SK-N-DZ (cell line): Measurements from ENCODE around the gene TSPAN12.
"Not testable (repeated sequence)": the region's sequence is repeated elsewhere in the genome, so short reads cannot be mapped to it uniquely, and the experiment has no call there.

Experiments used
- DNase-seq: peaks from one replicate; pipeline ENCODE4 v3.0.0-alpha.2; 2015; ENCODE audit warnings: low spot score

The TSPAN12 gene

DNA sequence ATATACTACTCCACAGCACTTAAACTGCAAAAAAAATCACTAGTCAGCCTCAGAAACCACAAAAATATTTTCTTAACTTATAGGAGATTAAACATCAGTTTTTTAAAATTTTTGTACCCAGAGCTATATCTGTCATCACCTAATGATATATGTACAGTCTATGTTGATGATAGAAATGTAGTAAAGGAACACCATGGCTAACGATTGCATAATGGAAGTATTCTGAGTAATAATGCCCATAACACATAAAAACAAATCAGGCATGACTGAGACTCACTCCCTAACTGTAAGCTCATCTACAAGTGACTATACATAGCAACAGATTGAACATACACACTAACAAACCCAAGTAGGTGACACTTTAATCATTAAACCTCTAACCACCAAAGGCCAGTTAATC, 51.3 kb downstream of the TSPAN12 start:
- DNase-seq: no peak

GRCh38 chr7:120805636-120806388, 52.1 kb downstream of the TSPAN12 start:
- peak; percentile 75 for DNase-seq

- no peak for DNase-seq
Observed at GRCh38 chr7:120802751-120803150, 55.2 kb downstream of the TSPAN12 start.

GRCh38 chr7:120799813-120800475, 58.0 kb downstream of the TSPAN12 start:
- DNase-seq: no peak

DNA sequence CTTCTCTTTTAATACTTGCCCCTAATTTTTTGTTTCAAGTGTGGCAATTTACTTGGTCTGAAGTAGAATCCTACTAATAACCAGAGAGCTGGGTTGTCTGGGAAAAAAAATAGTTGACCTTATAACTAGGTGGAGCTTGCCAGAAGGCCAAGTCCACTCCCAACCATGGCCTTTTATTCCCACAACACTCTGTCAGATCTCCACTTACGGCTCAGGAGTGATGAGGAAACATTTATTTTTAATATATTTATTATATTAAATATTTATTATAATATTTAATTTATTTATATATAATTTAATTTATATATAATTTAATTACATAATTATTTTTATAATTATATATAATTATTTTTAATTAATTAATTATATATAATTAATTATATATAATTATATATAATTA, 58.8 kb downstream of the TSPAN12 start:
- no peak for DNase-seq

DNA sequence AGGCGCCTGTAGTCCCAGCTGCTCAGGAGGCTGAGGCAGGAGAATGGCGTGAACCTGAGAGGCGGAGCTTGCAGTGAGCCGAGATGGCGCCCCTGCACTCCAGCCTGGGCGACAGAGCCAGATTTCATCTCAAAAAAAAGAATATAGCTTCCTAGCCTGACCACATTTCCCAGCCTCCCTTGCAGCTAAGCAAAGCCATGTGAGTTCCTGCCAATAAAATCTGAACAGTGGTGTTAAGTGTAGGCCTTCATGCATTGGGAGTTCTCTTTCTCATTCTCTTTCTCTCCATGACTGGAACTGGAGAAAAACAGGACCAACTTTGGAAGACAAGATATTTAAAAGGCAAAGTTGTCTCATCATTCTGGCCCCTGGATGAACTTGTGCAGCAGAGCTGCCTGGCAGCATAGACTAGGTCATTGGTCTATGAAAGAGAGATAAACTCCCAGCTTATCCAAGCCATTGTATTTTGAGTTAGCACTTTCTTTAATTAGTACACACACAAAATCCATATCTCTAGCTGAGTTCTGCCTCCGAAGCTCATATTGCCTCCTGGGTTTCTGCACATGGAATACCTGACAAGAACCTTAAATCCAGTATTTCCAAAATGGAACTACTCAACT, 60.8 kb downstream of the TSPAN12 start:
- DNase-seq: no peak

DNA sequence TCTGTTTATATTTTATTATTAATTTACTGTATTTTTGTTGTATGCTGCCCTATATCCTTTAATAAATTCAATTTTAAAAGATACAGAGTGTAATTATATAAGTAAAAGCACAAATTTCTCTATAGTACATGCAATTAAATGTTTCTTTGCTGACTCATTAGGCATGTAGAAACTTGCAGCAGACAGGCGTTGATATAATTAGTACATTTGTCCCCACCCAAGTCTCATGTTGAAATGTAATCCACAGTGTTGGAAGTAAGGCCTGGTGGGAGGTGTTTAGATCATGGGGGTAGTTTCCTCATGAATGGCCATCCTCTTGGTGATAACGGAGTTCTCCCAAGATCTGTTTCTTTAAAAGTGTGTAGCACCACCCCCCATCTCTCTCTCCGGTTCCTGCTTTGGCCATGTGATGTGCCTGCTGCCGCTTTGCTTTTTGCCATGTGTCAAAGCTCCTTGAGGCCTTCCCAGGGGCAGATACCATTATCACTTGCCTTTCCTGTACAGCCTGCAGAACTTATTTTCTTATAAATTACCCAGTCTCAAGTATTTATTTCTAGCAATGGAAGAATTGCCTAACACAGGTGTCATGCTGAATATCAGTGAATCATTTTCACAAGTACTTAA, 63.7 kb downstream of the TSPAN12 start:
- no peak for DNase-seq

DNA sequence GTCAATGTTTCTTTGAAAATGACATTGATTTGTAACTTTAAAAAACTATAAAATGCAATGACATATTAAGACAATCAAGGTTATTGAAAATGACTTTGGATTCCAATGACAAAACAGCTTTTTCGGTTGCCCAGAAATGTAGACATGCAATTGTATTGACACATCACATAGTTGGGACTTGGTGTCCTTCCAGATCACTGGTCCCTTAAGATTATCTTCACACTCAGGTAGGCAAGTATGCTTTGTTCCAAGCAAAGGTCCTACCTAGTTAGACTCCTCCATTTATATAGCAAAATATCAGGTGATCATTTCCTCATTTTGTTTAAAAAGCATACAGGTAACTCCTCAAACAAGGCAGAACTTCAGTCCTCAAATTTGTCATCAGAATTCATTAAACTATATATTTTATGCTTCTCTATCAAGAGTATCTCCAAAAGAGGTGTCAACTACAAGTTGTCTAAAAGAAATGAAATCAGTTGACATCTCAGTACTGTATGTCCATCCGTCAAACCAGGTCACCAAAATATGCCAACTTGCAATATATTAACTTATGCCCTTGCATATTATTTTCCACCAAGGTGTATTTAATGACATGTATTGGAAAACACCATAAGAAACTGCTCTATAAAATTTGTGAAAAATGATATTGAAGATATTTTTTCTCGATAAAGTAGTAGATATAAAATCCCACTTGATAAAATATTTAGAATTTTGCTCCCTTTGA, 64.6 kb downstream of the TSPAN12 start:
- DNase-seq: no peak

DNA sequence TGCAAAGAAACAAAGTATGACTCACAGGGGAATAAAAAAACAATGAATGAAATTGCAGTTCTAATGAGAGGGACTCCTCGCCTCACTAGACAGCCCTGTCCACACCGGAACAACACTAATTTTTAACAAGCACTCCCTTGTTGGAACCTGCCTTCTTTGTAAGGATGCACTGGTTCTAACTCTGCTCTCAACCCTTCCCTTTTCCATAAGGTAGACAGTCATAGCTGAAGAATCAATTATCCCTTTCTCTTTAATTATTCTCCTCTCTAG, 65.1 kb downstream of the TSPAN12 start:
- no peak for DNase-seq

DNA sequence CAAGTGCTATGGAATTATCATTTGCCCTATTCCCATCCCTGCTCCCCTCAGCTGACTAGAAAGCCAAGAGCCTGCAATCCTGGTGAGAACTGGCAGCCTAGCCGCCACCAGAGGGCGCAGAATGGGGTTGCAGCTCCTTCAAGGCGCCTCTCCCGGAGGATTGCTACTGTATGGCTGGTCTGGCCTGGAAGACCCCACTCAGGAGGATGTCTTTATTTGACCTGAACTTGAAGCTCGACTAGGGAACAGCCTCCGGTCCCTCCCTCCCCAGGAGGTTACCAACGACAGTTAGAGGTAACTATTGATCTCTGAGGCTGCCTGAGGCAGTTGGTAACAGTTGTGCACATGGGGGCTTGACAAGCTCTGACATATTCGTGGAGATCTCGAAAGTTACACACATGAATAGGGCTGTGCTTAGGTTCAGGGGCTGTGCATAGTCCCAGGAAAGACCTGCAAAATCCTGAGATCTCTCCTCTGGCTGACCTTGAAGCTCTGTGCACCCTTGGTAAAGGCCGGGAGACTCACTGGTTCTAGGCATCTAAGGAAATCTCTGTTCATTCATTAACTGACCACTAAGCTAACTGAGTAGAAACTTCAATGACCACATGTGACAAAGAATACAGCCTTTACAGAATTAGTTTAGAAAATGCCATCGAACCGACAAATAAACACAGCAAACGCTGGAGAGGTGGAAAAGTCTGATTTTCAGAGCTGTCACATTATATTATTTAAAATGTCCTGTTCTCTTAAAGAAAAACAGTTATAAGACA, 65.7 kb downstream of the TSPAN12 start:
- peak; percentile 82 for DNase-seq

DNA sequence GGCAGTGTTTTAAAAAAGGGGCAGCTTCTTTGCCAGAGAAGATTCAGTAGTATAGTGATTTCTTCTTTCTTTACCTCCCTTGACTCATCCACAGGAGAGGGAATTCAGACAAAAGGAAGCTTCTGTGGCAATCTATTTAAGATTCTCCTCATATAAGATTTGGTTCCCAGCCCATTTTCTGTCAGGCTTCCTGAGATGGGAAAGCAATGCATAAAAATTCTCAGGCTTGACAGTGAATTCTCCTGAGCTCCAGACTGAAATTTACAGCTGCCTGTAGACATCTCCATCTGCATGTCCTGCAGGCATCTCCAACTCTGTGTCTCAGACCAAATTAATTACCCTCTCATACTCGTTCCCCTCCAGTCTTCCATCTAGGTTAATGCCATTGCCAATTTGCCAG, 72.8 kb downstream of the TSPAN12 start:
- no peak for DNase-seq

GRCh38 chr7:120783721-120784120, 74.2 kb downstream of the TSPAN12 start:
- DNase-seq: no peak

- DNase-seq: no peak
Observed at GRCh38 chr7:120783273-120783672, 74.7 kb downstream of the TSPAN12 start.

DNA sequence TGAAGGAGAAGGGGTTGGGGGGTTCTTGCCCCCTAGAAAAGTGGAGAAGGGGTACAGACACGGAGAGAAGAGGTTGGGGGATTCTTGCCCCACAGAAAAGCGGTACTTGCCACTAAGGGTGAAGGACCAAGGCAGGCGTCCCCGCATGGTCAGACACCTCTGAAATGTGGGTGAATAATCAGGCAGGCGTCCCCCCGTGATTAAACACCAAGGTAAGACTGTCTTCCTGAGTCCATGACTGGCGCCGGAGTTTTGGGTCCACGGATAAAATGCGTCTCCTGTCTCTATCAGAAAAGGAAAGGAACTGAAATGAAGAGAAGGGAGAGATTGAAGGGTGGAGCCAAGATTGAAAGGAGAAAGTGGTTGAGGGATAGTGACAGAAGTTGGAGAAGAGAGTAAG, 76.0 kb downstream of the TSPAN12 start:
- DNase-seq: not testable (repeated sequence)

DNA sequence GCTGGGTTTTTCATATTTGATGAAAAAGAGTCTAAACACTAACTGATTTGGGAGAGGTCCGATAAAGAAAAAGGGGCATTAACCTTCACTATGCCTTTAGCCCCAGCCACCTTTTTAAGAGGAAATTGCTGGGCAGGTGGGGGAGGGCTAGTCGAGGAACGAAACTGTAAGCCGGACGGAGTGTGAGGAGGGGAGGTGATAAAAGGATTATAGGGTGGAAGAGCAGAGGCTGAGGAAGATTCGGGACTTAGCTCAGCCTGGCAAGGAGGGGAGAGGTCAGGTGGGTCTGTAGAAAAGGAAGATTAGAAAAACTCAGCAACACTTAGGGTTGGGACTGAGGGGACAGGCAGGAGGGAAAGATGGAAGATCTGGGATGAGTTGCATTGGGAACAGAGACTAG, 77.0 kb downstream of the TSPAN12 start:
- no peak for DNase-seq

DNA sequence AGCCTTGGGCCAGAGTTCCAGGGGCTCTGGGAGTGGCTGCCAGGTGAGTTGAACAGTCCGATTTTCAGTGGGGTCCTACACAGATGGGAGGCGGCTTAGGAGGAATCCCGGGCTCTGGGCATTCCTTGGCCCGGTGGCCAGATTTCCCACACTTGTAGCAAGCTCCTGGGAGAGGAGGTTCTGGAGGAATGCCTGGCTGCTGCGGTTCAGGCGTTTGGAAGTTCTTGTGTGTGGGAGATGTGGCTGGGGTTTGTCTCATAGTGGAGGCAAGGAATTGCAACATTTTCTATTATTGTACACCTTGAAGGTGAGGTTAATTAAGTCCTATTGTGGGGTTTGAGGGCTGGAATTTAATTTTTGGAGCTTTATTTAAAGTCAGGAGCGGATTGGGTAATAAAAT, 77.5 kb downstream of the TSPAN12 start:
- not testable (repeated sequence) for DNase-seq

- DNase-seq: not testable (repeated sequence)
Observed at GRCh38 chr7:120779078-120779477, 78.9 kb downstream of the TSPAN12 start.

GRCh38 chr7:120775755-120776154, 82.2 kb downstream of the TSPAN12 start:
- peak; percentile 95 for DNase-seq

DNA sequence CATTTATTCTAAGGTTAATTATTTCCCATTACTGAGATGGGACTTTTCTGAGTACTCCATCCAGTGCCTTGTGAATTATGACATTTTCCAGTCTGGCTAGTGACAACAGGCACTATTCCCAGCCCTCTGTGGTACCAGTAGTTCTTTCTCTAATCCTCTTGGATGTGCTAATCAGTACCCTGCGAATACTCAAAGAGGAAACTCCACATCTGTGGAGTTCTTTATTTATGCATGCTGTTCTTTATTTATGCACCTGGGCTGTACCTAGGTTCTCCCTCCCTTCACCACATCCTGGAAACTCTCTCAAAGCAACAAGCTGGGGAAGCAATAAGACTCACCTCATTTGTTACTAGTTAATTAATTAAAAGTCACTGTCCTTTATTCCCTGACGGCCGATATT, 83.5 kb downstream of the TSPAN12 start:
- DNase-seq: peak; percentile 29

DNA sequence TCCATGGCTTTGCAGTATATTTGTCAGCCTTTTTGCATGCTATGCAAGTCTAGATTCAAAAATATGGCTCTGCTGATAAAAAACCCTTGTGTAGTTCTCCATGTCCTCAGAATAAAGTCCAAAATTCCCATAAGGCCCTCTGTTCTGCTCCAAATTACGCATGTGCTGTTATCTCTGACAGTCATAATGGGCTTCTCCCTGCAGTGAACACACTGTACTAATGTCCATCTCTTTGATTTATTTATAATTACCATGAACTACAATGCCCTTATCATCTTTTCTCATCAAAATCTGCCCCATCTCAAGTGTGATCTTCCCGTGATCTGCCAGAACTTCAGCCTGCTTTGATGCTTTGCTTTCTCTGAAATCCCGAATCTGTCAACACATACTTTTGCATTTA, 87.7 kb downstream of the TSPAN12 start:
- DNase-seq: peak; percentile 69

DNA sequence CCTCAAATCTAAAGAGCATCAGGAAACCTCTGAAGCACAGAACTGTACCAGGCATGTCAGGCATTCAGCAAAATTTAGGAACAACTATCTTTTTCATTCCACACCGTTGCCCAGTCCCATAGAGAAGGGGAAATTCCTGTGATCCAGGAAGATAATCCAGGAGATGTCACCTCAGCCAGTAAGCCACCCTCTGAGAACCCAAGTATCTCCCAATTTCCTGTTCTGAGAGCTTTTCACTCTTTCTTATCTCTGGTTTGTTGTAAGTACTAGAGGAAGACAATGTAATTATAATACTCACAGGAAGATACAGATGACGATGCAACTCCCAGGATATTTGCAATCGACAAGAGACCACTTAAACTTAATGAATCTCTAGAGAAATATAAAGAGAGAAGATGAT, 97.1 kb downstream of the TSPAN12 start:
- DNase-seq: no peak
